ENCODE data around the gene UXS1.
A peak's percentile ranks its signal among the peaks of the same experiment; 100 is the strongest.

- TF ChIP-seq POLR2A (IDR thresholded peaks at IDR 0.05), result no peak
- TF ChIP-seq CTCF (IDR thresholded peaks at IDR 0.05), result peak in 2 of 3 experiments; percentile 8 to 18
Measured at GRCh38 chr2:106085181-106085940, 108.7 kb downstream of the UXS1 start.
